GM21390 (cell line): Measurements from ENCODE around the gene CLK3.
"Not testable (repeated sequence)": the region's sequence is repeated elsewhere in the genome, so short reads cannot be mapped to it uniquely, and the experiment has no call there.

Experiments used
- ATAC-seq: cut with Tn5 transposase; IDR thresholded peaks from one replicate; pipeline ENCODE4 v1.9.1; 2021; ENCODE audit not compliant: unreplicated experiment

CLK3 gene

DNA sequence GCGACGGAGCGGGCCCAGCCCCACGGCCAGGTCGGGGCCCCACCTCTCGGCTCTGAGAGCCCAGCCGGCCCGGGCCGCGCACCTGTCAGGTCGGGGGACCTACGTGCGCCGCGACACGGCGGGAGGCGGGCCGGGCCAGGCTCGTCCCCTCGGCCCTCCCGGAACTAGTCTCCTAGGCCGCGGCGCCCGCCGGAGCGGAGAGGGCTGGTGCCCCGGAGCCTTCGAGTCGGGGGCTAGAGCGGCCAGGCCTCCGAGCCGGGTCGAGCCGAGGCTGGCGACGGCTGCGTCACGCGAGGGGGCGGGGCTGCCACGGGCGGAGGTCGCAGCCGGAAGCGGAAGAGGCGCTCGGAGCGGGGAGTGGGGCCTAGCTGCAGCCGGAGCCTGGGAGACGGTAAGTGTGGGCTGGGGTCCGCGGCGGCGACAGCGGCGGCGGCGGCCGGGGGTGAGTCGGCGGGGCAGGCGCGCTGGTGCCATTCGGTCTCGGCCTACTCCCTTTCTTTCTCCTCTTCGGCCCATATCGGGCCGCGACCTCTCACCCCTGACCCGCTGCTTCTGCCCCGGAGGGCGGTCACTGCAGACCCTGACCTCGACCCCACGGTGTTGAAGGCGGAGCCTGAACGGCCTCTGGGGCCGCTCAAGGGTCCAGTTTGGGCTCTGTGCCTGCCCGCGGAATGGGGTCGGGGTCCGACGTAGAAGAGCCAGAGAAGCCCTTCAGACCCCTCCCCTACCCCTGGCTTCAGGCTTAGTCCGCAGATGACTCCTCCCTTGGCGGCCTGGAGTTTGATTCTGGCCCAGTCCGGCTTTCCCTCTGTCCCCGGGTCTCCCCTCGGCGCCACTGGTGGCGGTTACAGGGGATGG, at the start of gene CLK3:
Gene CLK3 (plus strand): TSS at position 329 of the 858 bp plus-strand sequence. CDS start 3,361 bp downstream, outside the sequence.
- peak; percentile 71 for ATAC-seq

DNA sequence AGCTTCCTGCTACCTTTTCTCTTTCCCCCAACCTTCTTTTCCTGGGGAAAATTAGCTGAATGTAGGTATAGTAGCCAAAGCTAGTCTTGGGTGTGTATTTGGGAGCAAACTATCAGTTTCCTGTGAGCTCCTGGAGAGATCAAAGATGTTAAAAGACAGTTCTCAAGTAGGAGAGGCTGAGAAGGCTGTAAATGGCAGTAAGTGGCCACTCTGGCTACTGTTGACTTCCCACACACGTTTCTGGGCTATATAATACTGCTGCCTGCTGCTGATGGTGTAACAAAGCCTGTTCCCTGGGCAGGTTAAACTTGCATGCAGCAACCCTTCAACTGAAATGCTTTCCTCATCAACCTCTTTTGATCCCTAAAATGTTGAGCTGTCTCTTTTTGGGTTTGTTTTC, 47.0 kb upstream of the CLK3 start:
- ATAC-seq, result no peak

DNA sequence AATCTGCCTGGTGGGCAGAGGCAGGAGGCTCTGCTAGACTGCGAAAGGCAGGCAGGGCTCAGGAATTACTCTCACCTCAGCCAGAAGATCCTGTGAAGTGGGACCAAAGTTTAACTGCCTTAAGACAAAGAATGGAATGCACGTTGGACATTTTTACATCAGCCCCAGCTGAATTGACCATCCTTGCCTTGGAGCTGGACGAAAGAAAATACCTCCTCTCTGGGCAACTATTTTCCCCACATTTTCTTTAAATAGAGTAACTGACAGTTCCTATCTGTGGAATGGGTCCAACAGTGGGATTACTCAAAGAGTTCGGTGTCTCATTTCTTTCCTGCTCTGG, 45.9 kb upstream of the CLK3 start:
- no peak for ATAC-seq

DNA sequence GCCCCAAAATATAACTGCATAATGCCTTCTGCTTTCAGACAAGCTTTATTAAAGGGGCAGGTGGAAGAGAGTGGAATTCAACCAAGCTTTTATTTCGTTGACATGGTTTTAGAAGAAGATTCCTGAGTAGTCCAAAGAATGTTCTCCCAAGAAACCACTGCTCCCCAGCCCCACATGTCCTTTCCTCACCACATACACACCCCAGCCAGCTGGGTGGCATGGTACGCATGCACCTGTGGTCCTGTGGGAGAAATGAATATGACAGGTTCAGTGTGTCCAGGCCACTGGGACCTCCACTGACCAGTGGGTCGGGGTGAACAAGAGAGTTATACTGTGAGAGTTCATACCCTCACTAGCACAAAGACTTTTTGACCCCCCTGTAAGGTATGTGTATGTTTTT, 44.4 kb upstream of the CLK3 start:
- no peak for ATAC-seq

DNA sequence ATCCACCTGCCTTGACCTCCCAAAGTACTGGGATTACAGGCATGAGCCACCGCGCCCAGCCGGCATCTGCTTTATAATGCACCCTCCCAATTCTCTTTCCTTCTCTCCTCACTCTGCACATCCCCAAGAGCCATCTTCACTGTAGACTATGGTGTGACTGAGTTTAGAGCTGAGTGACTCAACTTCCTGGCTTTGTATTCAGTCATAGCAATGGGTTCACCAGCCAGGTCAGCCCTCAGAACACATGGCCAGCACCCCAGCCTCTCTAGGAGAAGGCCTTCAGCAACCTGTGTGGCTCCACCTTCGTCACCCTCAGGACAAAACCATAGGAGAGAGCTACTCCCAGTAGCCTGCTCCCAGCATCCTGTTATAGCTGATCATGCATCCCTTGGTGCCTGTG, 41.6 kb upstream of the CLK3 start:
- no peak for ATAC-seq

DNA sequence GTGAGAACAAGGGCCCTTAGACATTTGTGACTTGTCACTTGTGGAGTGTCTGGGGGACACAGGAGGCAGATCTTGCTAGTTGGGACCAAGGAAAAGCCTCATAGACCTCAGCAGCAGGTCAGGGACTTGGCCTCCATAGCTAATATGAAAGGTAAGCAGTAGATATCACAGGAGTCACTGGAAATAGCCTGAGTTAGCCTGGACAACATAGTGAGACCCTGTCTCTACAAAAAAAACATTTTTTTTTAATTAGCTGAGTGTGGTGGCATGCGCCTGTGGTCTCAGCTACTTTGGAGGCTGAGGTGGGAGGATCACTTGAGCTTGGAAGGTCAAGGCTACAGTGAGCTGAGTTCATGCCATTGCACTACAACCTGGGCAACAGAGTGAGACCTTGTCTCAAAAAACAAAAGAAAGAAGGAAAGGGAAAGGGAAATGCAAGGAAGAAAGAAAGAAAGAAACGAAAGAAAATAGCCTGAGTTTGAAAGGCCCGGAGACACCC, 37.1 kb upstream of the CLK3 start:
- ATAC-seq, result no peak

DNA sequence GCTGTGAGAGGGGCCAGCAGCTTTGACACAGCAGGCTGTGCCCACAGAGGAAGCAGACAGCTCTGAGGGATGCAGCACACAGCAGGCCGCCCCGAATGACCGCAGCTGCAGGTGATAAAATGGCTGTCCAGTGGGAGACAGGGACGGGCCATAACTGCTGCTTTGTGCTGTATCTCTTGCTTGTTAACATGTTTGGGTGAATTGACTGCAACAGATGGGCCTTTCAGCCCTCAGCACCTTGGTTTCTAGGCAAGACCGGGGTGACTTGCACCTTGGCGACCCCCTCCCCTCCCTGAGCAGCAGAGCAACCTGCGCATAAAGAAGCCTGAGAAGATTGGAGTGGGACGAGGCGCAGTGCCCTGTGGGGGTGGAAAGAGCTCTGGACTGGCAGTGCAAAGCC, 36.6 kb upstream of the CLK3 start:
- no peak for ATAC-seq

DNA sequence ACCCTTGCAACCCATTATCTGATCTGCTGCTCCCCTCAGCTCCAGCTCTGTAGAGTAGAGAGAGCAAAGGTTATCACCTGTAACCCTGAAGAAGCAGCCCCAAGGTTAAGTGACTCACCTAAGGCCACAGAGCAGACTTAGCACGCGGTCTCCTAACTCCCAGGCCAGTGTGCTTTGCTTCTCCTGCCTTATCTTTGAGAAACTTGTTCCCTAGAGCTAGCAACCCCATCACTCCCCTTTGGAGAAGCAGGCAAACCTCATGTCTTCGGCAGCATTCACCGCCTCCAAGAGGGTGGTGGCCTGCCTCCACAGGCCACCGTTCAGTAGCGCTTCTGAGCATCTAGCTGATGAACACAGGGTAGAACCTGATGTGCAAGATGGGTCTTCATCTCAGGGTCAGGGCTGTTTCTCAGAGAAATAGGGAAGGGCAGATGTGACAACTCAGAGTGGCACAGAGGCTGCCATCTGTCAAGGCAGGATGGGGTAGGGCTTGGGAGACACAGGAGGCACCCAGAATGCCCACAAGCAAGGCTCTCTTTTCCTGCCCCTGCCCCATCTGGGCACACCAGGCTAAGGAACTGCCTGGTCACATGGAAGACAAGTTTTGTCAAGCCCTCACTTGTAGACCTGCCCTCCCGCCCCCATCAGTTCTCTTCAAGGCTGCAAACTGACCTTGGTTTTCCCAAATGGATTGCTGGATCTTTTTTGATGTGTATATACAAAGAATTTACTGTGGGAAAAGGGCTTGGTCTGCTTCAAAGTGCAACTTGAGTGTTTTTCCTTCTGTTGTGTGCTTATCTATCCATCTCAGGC, 34.9 kb upstream of the CLK3 start:
- ATAC-seq, result no peak

DNA sequence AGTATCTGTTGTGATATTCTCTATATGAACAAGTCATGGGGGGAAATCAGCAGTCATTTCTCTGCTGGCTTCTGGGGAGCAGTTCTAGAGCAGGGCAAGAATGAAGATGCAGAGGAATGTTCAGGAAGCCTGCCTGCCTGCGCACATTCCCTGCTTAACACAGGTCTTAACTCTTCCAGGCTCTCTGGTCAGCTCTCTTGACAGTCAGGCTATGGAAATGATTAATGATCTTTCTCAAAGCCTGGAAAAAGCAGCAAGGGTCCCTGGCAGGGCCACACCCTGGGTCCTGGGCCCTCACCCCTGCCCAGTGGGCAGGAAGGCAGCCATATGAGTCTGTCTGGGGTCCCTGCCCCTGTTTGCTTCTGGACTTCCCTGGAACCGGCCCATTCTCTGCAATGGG, 31.4 kb upstream of the CLK3 start:
- no peak for ATAC-seq

DNA sequence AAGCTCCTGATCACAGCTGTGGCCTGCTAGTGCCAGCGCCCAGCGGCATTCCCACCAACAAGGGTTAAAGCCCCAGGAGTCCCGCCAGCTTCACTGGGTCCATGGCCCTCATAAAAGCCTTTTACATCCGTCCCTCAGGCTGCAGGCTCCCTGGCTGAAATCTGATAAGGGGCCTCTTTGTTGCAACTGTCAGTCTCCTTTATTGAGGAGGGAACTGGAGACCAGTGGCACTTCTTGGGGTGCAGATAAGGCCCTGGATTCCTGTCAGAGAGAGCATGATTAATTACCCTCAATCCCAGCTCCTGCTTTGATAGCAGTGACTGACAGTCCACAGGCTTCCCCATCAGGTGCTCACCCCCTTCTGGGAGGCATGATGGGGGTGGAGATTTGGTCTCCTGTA, 30.9 kb upstream of the CLK3 start:
- ATAC-seq, result no peak

DNA sequence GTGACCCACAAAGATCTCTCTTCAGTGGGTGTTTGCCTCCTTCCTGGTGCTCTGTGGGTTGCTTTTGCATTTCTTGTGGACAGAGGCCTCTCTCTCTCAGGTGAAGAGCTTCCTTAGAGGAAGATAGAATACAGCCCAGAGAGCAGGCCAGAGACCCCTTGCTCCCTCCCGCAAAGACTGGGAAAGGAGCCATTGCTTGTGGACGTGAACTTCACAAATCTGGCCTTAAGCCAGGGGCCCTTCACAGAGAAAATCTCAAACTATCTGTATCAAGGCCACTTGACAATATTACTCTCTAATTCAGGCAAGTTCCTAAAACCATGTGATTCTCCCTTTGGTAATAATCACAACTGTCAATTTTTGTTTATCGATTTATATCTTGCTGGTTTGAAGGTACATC, 30.4 kb upstream of the CLK3 start:
- ATAC-seq, result no peak

DNA sequence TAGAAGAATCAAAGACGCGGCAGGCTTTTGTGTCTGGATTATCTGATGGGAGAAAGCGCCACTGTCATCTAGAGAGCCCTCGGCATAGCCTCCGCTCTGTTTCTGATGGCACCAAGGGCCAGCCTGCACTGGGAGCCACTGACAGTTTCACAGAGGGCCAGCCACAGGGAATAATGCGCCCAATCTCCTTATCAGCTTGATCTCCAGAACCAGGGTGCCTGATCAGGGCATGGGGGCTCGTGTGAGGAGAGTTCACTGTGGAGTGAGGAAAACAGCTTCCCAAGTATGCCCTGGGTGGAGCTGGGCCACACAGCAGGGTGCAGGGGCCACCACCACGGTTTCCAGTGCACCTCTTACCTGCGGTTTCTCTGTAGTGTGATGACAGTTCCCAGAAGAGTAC, 29.8 kb upstream of the CLK3 start:
- ATAC-seq, result no peak

DNA sequence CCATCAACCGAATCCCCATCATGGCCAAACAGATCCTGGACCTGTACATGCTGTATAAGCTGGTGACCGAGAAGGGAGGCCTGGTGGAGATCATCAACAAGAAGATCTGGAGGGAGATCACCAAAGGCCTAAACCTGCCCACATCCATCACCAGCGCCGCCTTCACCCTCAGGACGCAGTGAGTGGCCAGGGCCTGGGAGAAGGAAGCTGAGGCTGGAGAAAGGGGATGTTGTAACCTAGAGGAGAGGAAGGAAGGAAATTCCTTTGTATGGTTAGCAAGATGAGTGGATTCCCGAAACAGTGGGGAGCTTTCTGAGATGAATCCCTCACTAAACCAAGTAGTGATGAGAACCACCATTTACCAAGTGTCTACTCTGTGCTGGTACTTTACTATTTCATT, 25.8 kb upstream of the CLK3 start:
- no peak for ATAC-seq

DNA sequence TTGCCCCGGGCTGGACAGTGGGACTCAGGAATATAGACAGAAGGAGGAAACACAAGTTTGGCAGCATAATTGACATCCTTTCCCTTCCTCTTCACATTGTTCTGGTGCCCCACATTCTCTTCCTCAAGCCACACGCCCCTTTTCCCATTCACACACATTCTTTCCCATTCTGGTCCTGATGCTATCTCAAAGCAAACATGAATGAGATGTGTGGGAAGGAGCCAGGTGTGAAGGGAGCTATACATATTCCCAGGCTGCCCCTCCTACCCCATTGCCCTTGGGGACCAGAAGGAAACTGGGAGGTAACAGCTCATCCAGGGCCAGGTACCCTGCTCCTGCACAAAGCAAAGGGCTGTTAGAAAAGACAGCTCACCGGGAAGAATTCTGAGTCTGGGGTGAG, 23.4 kb upstream of the CLK3 start:
- no peak for ATAC-seq

DNA sequence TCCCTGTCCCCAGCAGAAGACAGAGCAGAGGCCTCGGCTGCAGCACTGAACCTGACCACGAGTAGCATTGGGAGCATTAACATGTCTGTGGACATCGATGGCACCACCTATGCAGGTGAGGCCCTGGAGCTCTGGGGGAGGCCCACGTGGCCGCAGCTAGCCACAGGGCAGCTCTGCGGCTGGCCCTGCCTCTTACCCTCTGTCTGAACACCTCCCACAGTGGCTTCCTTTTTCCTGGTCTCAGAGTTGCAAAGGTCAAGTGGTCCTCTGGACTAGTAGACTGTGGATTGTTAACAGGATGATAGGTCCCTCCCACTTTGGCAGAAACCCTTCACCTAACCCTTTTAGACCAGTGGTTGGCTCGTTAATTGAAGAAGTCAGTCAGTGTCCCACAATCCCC, 22.5 kb upstream of the CLK3 start:
- ATAC-seq, result no peak

DNA sequence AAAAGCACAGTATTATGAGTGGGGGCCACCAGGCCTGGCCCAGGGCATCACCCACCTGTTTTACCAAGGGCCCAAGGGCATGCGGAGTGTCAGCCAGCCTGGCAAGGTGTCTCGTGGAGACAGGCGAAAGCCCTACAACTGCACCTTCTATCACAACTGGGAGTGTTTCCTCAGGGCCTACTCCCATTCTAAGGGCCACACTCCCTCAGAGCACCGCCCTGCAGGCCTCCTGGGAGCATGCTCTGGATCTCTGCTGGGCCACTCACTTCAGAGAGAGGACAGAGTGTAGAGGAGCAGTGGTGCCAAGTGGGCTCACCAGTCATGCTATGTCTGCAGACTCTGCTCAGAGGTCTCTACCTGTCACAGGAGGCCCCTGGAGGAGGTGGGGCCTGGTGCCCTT, 21.2 kb upstream of the CLK3 start:
- no peak for ATAC-seq

DNA sequence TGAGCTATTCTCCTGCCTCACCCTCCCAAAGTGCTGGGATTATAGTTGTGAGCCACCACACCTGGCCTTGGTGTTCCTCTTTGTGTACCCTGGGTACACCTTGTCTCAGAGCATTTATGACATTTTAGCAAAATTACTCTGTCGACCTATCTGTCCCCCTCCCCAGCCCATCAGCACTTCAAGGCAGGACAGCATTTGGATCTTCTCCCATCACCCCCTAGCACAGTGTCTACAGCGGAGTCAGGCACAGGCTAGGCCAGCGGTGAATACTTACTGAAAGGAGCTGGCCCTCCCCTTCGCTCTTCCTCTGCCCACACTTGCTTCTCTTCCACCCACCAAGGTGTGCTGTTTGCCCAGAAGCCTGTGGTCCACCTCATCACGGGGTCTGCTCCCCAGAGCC, 20.4 kb upstream of the CLK3 start:
- ATAC-seq, result no peak

DNA sequence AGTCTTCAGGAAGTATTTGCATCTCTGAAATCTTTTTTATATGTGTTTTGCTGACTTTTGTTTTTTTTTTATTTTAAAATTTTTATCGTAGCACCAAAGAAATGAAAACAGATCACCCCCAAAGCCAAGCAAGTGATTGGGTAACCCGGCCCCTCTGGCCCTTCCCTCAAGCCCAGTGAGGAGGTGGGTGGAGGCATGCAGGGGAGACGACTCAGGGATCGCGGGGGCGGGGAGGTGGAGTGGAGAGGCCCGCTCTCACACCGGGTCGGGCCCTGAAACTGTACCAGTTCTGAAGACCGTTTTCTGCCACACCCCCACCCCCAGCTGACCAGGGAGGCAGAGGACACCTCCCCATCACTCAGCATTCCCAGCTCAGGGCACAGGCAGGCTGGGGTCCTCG, 18.9 kb upstream of the CLK3 start:
- ATAC-seq, result not testable (repeated sequence)

DNA sequence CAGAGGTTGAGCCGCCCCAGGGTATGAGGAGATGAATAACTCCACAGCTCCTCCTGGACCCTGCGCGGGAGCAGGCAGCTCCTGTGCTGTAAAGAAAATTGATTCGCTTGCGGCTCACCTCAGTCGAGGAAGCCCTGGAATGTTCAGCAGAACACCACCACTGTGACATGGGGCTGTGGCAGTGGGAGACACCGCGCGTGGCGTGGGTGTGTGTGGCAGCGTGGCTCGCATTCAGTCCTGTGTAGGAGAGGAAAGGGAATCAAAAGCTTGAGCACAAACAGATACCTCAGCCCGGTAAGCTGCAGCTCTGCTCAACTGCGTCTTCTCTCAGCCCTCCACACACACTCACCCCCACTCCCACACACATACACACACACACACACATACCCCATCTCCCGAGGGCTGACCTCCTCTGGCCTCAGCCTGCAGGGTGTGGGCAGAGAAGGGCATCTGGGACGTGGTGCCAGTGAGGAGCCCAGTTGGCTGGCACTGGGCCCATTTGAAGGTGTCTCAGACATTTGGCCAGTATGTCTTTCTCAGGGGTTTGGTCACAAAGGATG, 18.4 kb upstream of the CLK3 start:
- ATAC-seq, result not testable (repeated sequence)

DNA sequence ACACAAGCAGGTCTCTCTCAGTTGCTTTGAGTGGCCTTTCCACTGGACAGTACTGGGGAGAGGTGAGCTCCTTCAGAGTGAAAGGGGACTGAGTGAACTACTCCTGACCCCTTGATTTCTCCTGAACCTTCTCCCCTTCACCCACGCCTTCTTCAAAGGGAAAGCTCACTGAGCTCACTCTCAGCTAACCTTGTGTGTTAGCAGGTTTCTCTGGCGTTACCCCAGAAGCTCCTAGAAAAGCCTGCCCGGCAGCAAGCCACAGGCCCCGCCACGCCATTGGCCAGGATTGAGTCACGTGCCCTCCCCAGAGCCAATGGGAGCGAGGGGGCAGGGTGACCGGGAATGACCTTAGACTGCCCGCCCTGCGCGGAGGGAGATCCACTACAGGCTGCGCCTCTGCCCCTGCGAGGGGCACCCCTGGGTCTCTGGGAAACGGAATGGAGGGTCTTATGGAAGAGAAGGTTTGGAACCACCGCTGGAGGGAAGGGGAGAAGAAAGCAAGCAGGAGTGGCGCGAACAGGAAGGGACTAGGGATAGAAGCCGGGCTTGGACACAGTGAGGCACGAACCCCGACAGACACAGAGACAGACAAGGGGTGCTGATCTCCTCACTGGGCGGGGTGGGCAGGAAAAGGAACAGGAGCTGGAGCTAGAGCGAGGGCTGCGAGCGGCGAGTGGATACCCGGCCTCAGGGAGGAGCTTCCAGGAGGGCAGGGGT, 17.4 kb upstream of the CLK3 start:
- peak; percentile 93 for ATAC-seq

DNA sequence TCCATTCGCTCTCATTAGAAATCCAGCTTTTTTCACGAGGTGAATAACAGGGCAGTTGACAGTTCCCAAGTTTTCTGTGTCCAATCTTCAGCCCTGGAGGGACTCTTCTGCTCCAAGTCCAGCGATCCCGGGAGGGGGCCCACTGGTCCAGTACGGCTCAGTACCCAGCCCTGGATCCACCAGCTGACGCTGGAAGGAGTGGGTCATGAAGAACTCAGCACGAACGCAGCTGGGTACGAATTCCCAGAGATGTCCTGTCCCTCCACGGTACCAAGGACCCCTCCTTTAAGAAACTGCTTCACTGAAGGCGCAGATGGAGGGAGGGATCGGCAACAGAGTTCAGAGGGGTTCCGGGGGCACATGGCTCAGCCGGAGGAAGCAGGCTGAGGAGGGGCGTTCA, 16.5 kb upstream of the CLK3 start:
- no peak for ATAC-seq
